ENCODE data around the gene COBLL1.

DNA sequence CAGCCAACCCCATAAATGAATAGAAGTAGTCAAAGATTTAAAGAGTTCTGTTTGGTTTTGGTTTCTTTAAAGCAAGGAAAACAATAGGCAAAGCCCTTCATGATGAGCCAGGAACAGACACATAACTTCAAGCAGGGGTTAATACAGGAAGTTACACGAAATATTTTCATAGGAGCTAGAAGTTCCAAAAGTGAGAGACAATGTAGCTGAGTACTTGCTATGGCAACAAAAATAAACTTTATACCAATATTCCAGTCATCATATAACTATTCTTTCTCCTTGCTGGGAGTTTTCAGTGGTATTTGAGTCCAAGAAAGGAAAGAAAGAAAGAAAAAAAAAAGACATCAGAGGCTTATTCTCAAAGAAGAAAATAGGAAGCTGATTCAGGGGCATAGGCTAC, 56.2 kb downstream of the COBLL1 start:
- TF ChIP-seq, protein P1, sequence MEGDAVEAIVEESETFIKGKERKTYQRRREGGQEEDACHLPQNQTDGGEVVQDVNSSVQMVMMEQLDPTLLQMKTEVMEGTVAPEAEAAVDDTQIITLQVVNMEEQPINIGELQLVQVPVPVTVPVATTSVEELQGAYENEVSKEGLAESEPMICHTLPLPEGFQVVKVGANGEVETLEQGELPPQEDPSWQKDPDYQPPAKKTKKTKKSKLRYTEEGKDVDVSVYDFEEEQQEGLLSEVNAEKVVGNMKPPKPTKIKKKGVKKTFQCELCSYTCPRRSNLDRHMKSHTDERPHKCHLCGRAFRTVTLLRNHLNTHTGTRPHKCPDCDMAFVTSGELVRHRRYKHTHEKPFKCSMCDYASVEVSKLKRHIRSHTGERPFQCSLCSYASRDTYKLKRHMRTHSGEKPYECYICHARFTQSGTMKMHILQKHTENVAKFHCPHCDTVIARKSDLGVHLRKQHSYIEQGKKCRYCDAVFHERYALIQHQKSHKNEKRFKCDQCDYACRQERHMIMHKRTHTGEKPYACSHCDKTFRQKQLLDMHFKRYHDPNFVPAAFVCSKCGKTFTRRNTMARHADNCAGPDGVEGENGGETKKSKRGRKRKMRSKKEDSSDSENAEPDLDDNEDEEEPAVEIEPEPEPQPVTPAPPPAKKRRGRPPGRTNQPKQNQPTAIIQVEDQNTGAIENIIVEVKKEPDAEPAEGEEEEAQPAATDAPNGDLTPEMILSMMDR (IDR thresholded peaks at IDR 0.05), result no peak
- no peak for TF ChIP-seq POLR2AphosphoS5 (IDR thresholded peaks at IDR 0.05)
